Adrenal gland (tissue), 12 donors: ENCODE data around the gene TMEM135. TPM values are rescaled to one million over a fixed set of nuclear protein-coding genes. Genes with fewer than 3 reads are reported as not detected.

Experiments used
- DNase-seq, 7 donors: peaks; one replicate each; pipeline ENCODE4 v3.0.0-alpha.2; 2019 to 2020
- H3K27ac ChIP-seq, 5 donors: fragments of 200-600 bp; sonication (generic) in 4 of 5; 1 replicate in 3 of 5; 2 replicates in 2 of 5; pipeline versions ENCODE4 v1.5.1 to v1.8.0; 2016 to 2020; ENCODE audit warnings: mild to moderate bottlenecking in 1 of 5
- H3K27me3 ChIP-seq: fragments of 200-600 bp; 2 replicates; pipeline ENCODE4 v1.8.0; 2021
- H3K36me3 ChIP-seq, 2 donors: fragments of 200-600 bp; replicated peaks in 1 of 2; 1 replicate in 1 of 2; 2 replicates in 1 of 2; pipeline versions ENCODE4 v1.5.1 to v1.8.0; 2018 to 2022
- H3K4me1 ChIP-seq, 2 donors: fragments of 200-600 bp; replicated peaks in 1 of 2; 1 replicate in 1 of 2; 2 replicates in 1 of 2; pipeline versions ENCODE4 v1.5.1 to v1.8.0; 2018 to 2021
- H3K4me3 ChIP-seq, 4 donors: fragments of 200-600 bp; sonication (generic) in 3 of 4; one replicate each; pipeline ENCODE4 v1.5.1; 2016 to 2018
- H3K9me3 ChIP-seq, 3 donors: fragments of 200-600 bp; sonication (generic) in 1 of 3; replicated peaks in 1 of 3; 1 replicate in 2 of 3; 2 replicates in 1 of 3; pipeline versions ENCODE4 v1.5.1 to v1.8.0; 2016 to 2021
- CTCF ChIP-seq, 6 experiments: fragments of 450-650 bp in 4 of 6; fragments of 200-600 bp in 2 of 6; sonication (generic) in 1 of 6; IDR thresholded peaks; 1 replicate in 5 of 6; 2 replicates in 1 of 6; pipeline versions ENCODE4 v1.5.1 to v1.8.0; 2016 to 2021; ENCODE audit warnings: antibody characterized with exemption in 6 of 6, mild to moderate bottlenecking in 2 of 6, moderate library complexity in 1 of 6
- POLR2A ChIP-seq, 2 donors: fragments of 450-650 bp; IDR thresholded peaks; one replicate each; pipeline ENCODE4 v1.6.1; 2017; ENCODE audit warnings: antibody characterized with exemption in 2 of 2, mild to moderate bottlenecking in 2 of 2, moderate library complexity in 1 of 2
- WGBS, 4 donors: extraction: QIAGEN DNeasy Blood & Tissue Kit in 2 of 4; methylation state at CpG; one replicate each; pipeline versions ENCODE4 v1.1.5 to v1.1.7; 2013 to 2017; 5-methylcytosine and 5-hydroxymethylcytosine counted together
- intact Hi-C, 2 donors: fragments of 100-400 bp; cut with DNase I; formaldehyde crosslinking; loops; one replicate each; pipeline versions ENCODE4 v1.14.1 to v1.15.0; 2022 to 2023
- polyA plus RNA-seq, 3 donors: library from polyadenylated mRNA; stranded (reverse); fragments of 200-250 nt in 2 of 3; fragments of 350-450 nt in 1 of 3; fragmentation: Illumina TruSeq in 1 of 3; extraction: RNeasy Lipid Tissue Mini Kit (QIAGEN cat#74804) in 1 of 3; gene quantifications; one replicate each; pipeline ENCODE4 v1.2.3, GENCODE V29; 2013 to 2014
- total RNA-seq, 9 donors: library from RNA; depleted of rRNA in 4 of 9; stranded (reverse); fragments of >200 nt in 4 of 9; fragments of 120-200 nt in 1 of 9; fragmentation: NEBNext Ultra II Directional in 1 of 9; extraction: Animal tissue kit (Norgen Biotek cat#: 25700) in 1 of 9; gene quantifications; one replicate each; pipeline versions ENCODE4 v1.1.0 to v1.2.4, GENCODE V29; 2013 to 2023
- donor health status: healthy with polysubstance abuse.
- donor health status: Bipolar disorder and iron deficiency.
- donor health status: DM: yes; HTN: yes; CAD: no.
- donor health status: DM: no; HTN: no; CAD: no.
- donor health status: DM: no; HTN: no; CAD: no.
- donor health status: DM: yes; HTN: yes; CAD: no.

TMEM135 gene
- total and polyA plus RNA-seq, 12 donors, result 8.2 to 101 (median 44.5) TPM

- Histone ChIP-seq H3K27me3 (no peaks in the 10 kb centered on the region), H3K27ac (no peak overlapping the region), H3K36me3 (no peaks in the 10 kb centered on the region), H3K9me3 (no peaks in the 10 kb centered on the region), H3K4me1 (peaks cover 0 to 8% of the 10 kb centered on the region in 2 donors), H3K4me3 (no peak overlapping the region)
- WGBS, 4 donors, result 91 to 96% (median 94%) methylated on average over 6 of the region's 6 CpGs
- DNase-seq, result no peak
- TF ChIP-seq POLR2A (IDR thresholded peaks at IDR 0.05) (no peak), CTCF (IDR thresholded peaks at IDR 0.05) (no peak)
- intact Hi-C loops, result no loop called here
Observed at GRCh38 chr11:87061766-87062165, 24.0 kb downstream of the TMEM135 start.

GRCh38 chr11:87063982-87064381, 26.2 kb downstream of the TMEM135 start:
- Histone ChIP-seq H3K36me3 (no peaks in the 10 kb centered on the region), H3K4me3 (no peak overlapping the region), H3K27me3 (no peaks in the 10 kb centered on the region), H3K9me3 (no peaks in the 10 kb centered on the region), H3K27ac (no peak overlapping the region), H3K4me1 (peaks cover 0 to 8% of the 10 kb centered on the region in 2 donors)
- intact Hi-C loops, result no loop called here
- 70 to 90% (median 81%) methylated on average over 2 of the region's 2 CpGs for WGBS, 4 donors
- DNase-seq, result no peak
- no peak for TF ChIP-seq POLR2A (IDR thresholded peaks at IDR 0.05)

GRCh38 chr11:87072787-87073186, 35.1 kb downstream of the TMEM135 start:
- WGBS, 4 donors, result 76 to 83% (median 82%) methylated on average over 3 of the region's 3 CpGs
- no peak overlapping the region for H3K27ac ChIP-seq
- intact Hi-C loops, result no loop called here
- H3K36me3 ChIP-seq, result no peaks in the 10 kb centered on the region
- H3K4me3 ChIP-seq, result no peak overlapping the region
- TF ChIP-seq CTCF (IDR thresholded peaks at IDR 0.05) (no peak), POLR2A (IDR thresholded peaks at IDR 0.05) (no peak)
- H3K9me3 ChIP-seq, result no peaks in the 10 kb centered on the region
- no peaks in the 10 kb centered on the region for H3K27me3 ChIP-seq
- H3K4me1 ChIP-seq, result no peaks in the 10 kb centered on the region
- DNase-seq, result no peak

GRCh38 chr11:87076260-87076783, 38.6 kb downstream of the TMEM135 start:
- WGBS, 4 donors, result 74 to 89% (median 76%) methylated on average over 1 to 3 of the region's 3 CpGs
- Histone ChIP-seq H3K27ac (no peak overlapping the region), H3K4me3 (no peak overlapping the region), H3K36me3 (no peaks in the 10 kb centered on the region), H3K9me3 (no peaks in the 10 kb centered on the region), H3K27me3 (no peaks in the 10 kb centered on the region), H3K4me1 (no peaks in the 10 kb centered on the region)
- no peak for DNase-seq
- intact Hi-C loops, result no loop called here
- TF ChIP-seq POLR2A (IDR thresholded peaks at IDR 0.05), result no peak
- no peak for TF ChIP-seq CTCF (IDR thresholded peaks at IDR 0.05)

- no peak for TF ChIP-seq POLR2A (IDR thresholded peaks at IDR 0.05)
- TF ChIP-seq CTCF (IDR thresholded peaks at IDR 0.05), result no peak
Observed at GRCh38 chr11:87076874-87077429, 39.2 kb downstream of the TMEM135 start.

More at GRCh38 chr11:87076874-87077429, 39.2 kb downstream of the TMEM135 start:
- Histone ChIP-seq H3K27me3 (no peaks in the 10 kb centered on the region), H3K36me3 (no peaks in the 10 kb centered on the region), H3K4me1 (no peaks in the 10 kb centered on the region), H3K27ac (no peak overlapping the region), H3K4me3 (no peak overlapping the region), H3K9me3 (no peaks in the 10 kb centered on the region)
- WGBS, 4 donors, result 55 to 70% (median 66%) methylated on average over 3 of the region's 3 CpGs
- no peak for DNase-seq
- intact Hi-C loops, result no loop called here
